Heart right ventricle (tissue), 16 donors: ENCODE measurements around the gene SSTR3. TPM values are rescaled to one million over a fixed set of nuclear protein-coding genes. Genes with fewer than 3 reads are reported as not detected.

ENCODE experiments used
- ATAC-seq, 8 donors: fragments of 200-7000 bp; cut with Tn5 transposase; one replicate each; pipeline ENCODE4 v1.9.1; 2020; ENCODE audit warnings: mild to moderate bottlenecking in 8 of 8, moderate library complexity in 8 of 8, moderate number of reproducible peaks in 1 of 8
- DNase-seq, 2 donors: peaks; one replicate each; pipeline ENCODE4 v3.0.0-alpha.2; 2020
- H3K27ac ChIP-seq, 10 donors: fragments of 200-600 bp; sonication (generic) in 2 of 10; one replicate each; pipeline versions ENCODE4 v1.5.0 to v1.8.0; 2020 to 2022; ENCODE audit warnings: mild to moderate bottlenecking in 3 of 10
- H3K27me3 ChIP-seq, 7 donors: fragments of 200-600 bp; one replicate each; pipeline ENCODE4 v1.8.0; 2021 to 2022; ENCODE audit warnings: mild to moderate bottlenecking in 2 of 7
- H3K36me3 ChIP-seq, 9 donors: fragments of 200-600 bp; sonication (generic) in 1 of 9; one replicate each; pipeline versions ENCODE4 v1.5.0 to v1.8.0; 2020 to 2022; ENCODE audit warnings: mild to moderate bottlenecking in 2 of 9
- H3K4me1 ChIP-seq, 9 donors: fragments of 200-600 bp; sonication (generic) in 1 of 9; one replicate each; pipeline versions ENCODE4 v1.5.0 to v1.8.0; 2020 to 2022; ENCODE audit warnings: mild to moderate bottlenecking in 4 of 9
- H3K4me3 ChIP-seq, 10 donors: fragments of 200-600 bp; sonication (generic) in 2 of 10; one replicate each; pipeline versions ENCODE4 v1.5.0 to v1.8.0; 2020 to 2022; ENCODE audit warnings: mild to moderate bottlenecking in 7 of 10, moderate library complexity in 2 of 10
- H3K9me3 ChIP-seq, 11 donors: fragments of 200-600 bp in 10 of 11; sonication (generic) in 2 of 11; one replicate each; pipeline versions ENCODE4 v1.5.0 to v1.8.0; 2013 to 2022; ENCODE audit warnings: mild to moderate bottlenecking in 2 of 11, control low read depth in 1 of 11, moderate library complexity in 1 of 11
- CTCF ChIP-seq, 9 donors: fragments of 200-600 bp; sonication (generic) in 2 of 9; IDR thresholded peaks; one replicate each; pipeline versions ENCODE4 v1.5.0 to v1.8.0; 2021 to 2022; ENCODE audit warnings: antibody characterized with exemption in 9 of 9, mild to moderate bottlenecking in 5 of 9, moderate library complexity in 1 of 9
- WGBS, 2 donors: extraction: QIAGEN DNeasy Blood & Tissue Kit; methylation state at CpG; one replicate each; pipeline ENCODE4 v1.1.7; 2013; ENCODE audit warnings: inconsistent platforms in 1 of 2; 5-methylcytosine and 5-hydroxymethylcytosine counted together
- intact Hi-C, 10 donors: fragments of 100-400 bp; cut with DNase I; formaldehyde crosslinking; loops; one replicate each; pipeline versions ENCODE4 v1.11.1 to v1.14.2; 2022
- polyA plus RNA-seq, 2 donors: library from polyadenylated mRNA; stranded (reverse); fragments of 200-250 nt; gene quantifications; one replicate each; pipeline ENCODE4 v1.2.3, GENCODE V29; 2013
- total RNA-seq, 10 donors: library from RNA; stranded (reverse); fragmentation: NEBNext Ultra II Directional in 3 of 10; extraction: Animal tissue kit (Norgen Biotek cat#: 25700) in 3 of 10; gene quantifications; one replicate each; pipeline versions ENCODE4 v1.2.1 to v1.2.4, GENCODE V29; 2021 to 2023
- donor health status: Arrhythmogenic right ventricular cardiomyopathy.
- donor health status: ischemic (EF 13 %, LVEDD 7.1; RV severe dilation, severe dysfunction).
- donor health status: healthy with polysubstance abuse.
- donor health status: DM: no; HTN: yes; CAD: no.
- donor health status: DM: no; HTN: no; CAD: no.
- donor health status: ischemic (EF 25% LVEDD 6.9; RV normal size, moderate dysfunction).
- donor health status: ischemic (EF 25% LVEDD 5.7; RV mildly dilated, moderate dysfunction).
- donor health status: healthy.
- donor health status: DM: yes; HTN: yes; CAD: no.
- donor health status: Ischemic cardiomyopathy.
- donor health status: ischemic (EF 35%, LVEDD 5.7; RV mildly dilated, moderate dysfunction).
- donor health status: nonischemic (EF 11% LVEDD 7.7; RV severe dilation, severe dysfunction).
- donor health status: DM: yes; HTN: yes; CAD: no.
- donor health status: PGD.
- donor health status: ischemic (EF 29% LVEDD 5.4; RV normal size, mild dysfunction).
- donor health status: nonischemic (EF 23%, LVEDD 6.1; RV moderate dilation, normal function).

The SSTR3 gene
- total and polyA plus RNA-seq, 12 donors = not detected

- Histone ChIP-seq H3K4me1 (peaks cover 0 to 62% (median 0%) of the 10 kb centered on the region in 9 donors), H3K9me3 (no peaks in the 10 kb centered on the region), H3K36me3 (peaks cover 0 to 21% (median 0%) of the 10 kb centered on the region in 9 donors), H3K4me3 (peak within 1 kb of the TSS in 8 of 10 donors; percentile 3 to 71 (median 37)), H3K27me3 (peaks cover 13 to 65% (median 58%) of the 10 kb centered on the region in 7 donors), H3K27ac (peak within 1 kb of the TSS in 4 of 10 donors; percentile 28 to 90 (median 59))
- DNase-seq (peak; percentile 42 to 71), ATAC-seq (peak; percentile 47 to 76 (median 73))
- no peak for TF ChIP-seq CTCF (IDR thresholded peaks at IDR 0.05)
- WGBS, 2 donors = 12 to 14% methylated on average over 22 to 23 of the region's 23 CpGs
- intact Hi-C loops = no loop called here
Observed at GRCh38 chr22:37244114-37244921, 32.0 kb upstream of the SSTR3 start, which contains the start of gene RAC2. TSS of gene RAC2 (minus strand) at chr22:37244269. CDS start at chr22:37244148, 121 bp downstream.

GRCh38 chr22:37243402-37244113 is 31.3 kb upstream of the SSTR3 start:
- intact Hi-C loops = no loop called here
- WGBS, 2 donors = 41 to 43% methylated on average over 12 of the region's 12 CpGs
- H3K4me1 ChIP-seq = peaks cover 0 to 69% (median 0%) of the 10 kb centered on the region in 9 donors
- peak overlapping the region in 4 of 10 donors; percentile 28 to 90 (median 59) for H3K27ac ChIP-seq
- H3K9me3 ChIP-seq = no peaks in the 10 kb centered on the region
- H3K4me3 ChIP-seq = peak overlapping the region in 7 of 10 donors; percentile 24 to 71 (median 38)
- peaks cover 0 to 26% (median 0%) of the 10 kb centered on the region in 9 donors for H3K36me3 ChIP-seq
- peaks cover 13 to 73% (median 65%) of the 10 kb centered on the region in 7 donors for H3K27me3 ChIP-seq
- no peak for DNase-seq
- peak in 4 of 8 donors; percentile 7 to 15 (median 12) for ATAC-seq
- TF ChIP-seq CTCF (IDR thresholded peaks at IDR 0.05) = no peak

- Histone ChIP-seq H3K4me1 (peaks cover 0 to 76% (median 0%) of the 10 kb centered on the region in 9 donors), H3K36me3 (peaks cover 0 to 34% (median 0%) of the 10 kb centered on the region in 9 donors), H3K9me3 (no peaks in the 10 kb centered on the region), H3K4me3 (peak overlapping the region in 4 of 10 donors; percentile 38 to 71 (median 40)), H3K27ac (peak overlapping the region in 2 of 10 donors; percentile 70 to 90), H3K27me3 (peaks cover 13 to 79% (median 72%) of the 10 kb centered on the region in 7 donors)
- DNase-seq (peak; percentile 43 to 45), ATAC-seq (peak; percentile 53 to 68 (median 56))
- intact Hi-C loops = no loop called here
- no peak for TF ChIP-seq CTCF (IDR thresholded peaks at IDR 0.05)
- 37 to 39% methylated on average over 16 of the region's 16 CpGs for WGBS, 2 donors
Observed at GRCh38 chr22:37242395-37242918, 30.2 kb upstream of the SSTR3 start.
